K562 (cell line): Measurements from ENCODE around the gene VSIG10L.

ENCODE experiments used
- BMI1 ChIP-seq: fragments of 150-350 bp; IDR thresholded peaks from 2 replicates; pipeline ENCODE4 v1.6.1; 2014; ENCODE audit warnings: low read length
- CBX8 ChIP-seq: fragments of 200-600 bp; sonication (generic); IDR thresholded peaks from 2 replicates; pipeline ENCODE4 v1.6.1; 2012; ENCODE audit warnings: borderline replicate concordance, mixed run types, low read depth, mild to moderate bottlenecking, moderate library complexity, mixed read lengths, low read length, control low read depth, inconsistent platforms; ENCODE audit not compliant: poor library complexity, severe bottlenecking; ENCODE audit errors: extremely low read depth
- ERF ChIP-seq: fragments of 450-650 bp; formaldehyde crosslinking; IDR thresholded peaks from 2 replicates; pipeline ENCODE4 v1.4.0; 2020; ENCODE audit warnings: mild to moderate bottlenecking, mixed read lengths
- GATA2 ChIP-seq: sonication (generic); formaldehyde crosslinking; IDR thresholded peaks from 2 replicates; pipeline ENCODE4 v1.4.0; 2020; ENCODE audit warnings: mild to moderate bottlenecking, missing genetic modification reagents
- JUNB ChIP-seq: fragments of 450-650 bp; formaldehyde crosslinking; conservative IDR thresholded peaks from 2 replicates; pipeline ENCODE4 v1.4.0; 2020; ENCODE audit warnings: mild to moderate bottlenecking
- POLR2A ChIP-seq: fragments of 450-650 bp; conservative IDR thresholded peaks from 2 replicates; pipeline ENCODE4 v1.6.1; 2016
- TOE1 ChIP-seq, 2 experiments: fragments of 450-650 bp in 1 of 2; sonication (generic) in 1 of 2; formaldehyde crosslinking in 1 of 2; IDR thresholded peaks; 2 replicates each; pipeline versions ENCODE4 v1.7.1 to v1.8.0; 2016 to 2022; ENCODE audit warnings: borderline replicate concordance in 2 of 2, mild to moderate bottlenecking in 2 of 2, antibody characterized with exemption in 1 of 2, inconsistent platforms in 1 of 2, low read depth in 1 of 2, missing genetic modification reagents in 1 of 2, moderate library complexity in 1 of 2
- TF ChIP-seq, protein P1 (sequence below), 2 experiments: fragments of 200-800 bp in 1 of 2; sonication (Bioruptor generic) in 1 of 2; sonication (generic) in 1 of 2; formaldehyde crosslinking in 1 of 2; IDR thresholded peaks in 1 of 2; conservative IDR thresholded peaks in 1 of 2; 2 replicates each; pipeline versions ENCODE4 v1.5.0 to v1.6.1; 2016 to 2020; ENCODE audit warnings: missing compliant biosample characterization in 1 of 2, missing genetic modification characterization in 1 of 2, missing genetic modification reagents in 1 of 2
- TF ChIP-seq, protein P2 (sequence below), 3 experiments: IDR thresholded peaks in 2 of 3; conservative IDR thresholded peaks in 1 of 3; 2 replicates each; pipeline ENCODE4 v1.5.1; 2011 to 2012; ENCODE audit warnings: low read length in 3 of 3, mild to moderate bottlenecking in 3 of 3, control low read depth in 2 of 3, improper control_type of control experiment in 1 of 3, inconsistent platforms in 1 of 3, low read depth in 1 of 3, mixed read lengths in 1 of 3, moderate library complexity in 1 of 3; ENCODE audit not compliant: insufficient read depth in 2 of 3
- TF ChIP-seq, protein P3 (sequence below): fragments of 450-650 bp; IDR thresholded peaks from 2 replicates; pipeline ENCODE4 v1.6.1; 2016; ENCODE audit warnings: missing biosample characterization, missing genetic modification characterization

DNA sequence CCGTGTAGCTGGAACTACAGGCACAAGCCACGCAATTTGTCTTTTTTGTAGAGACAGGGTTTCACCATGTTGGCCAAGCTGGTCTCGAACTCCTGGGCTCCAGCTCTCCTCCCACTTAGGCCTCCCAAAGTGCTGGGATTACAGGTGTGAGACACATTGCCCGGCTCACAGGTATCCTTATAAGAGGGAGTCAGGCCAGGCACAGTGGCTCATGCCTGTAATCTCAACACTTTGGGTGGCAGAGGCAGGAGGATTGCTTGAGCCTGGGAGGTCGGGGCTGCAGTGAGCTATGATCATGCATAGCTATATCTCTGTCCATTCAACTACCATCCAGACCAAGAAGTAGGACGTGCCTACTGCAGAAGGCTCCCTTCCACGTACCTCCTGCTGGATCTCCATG is 40.7 kb downstream of the VSIG10L start:
- no peak for TF ChIP-seq ERF (CRISPR knock-in tag)
- TF ChIP-seq BMI1: no peak
- TF ChIP-seq TOE1 (IDR thresholded peaks at IDR 0.05; ENCODE audit: borderline replicate concordance): no peak
- no peak for TF ChIP-seq TOE1 (CRISPR knock-in tag; IDR thresholded peaks at IDR 0.05; ENCODE audit: borderline replicate concordance, low read depth)
- TF ChIP-seq, protein P1, sequence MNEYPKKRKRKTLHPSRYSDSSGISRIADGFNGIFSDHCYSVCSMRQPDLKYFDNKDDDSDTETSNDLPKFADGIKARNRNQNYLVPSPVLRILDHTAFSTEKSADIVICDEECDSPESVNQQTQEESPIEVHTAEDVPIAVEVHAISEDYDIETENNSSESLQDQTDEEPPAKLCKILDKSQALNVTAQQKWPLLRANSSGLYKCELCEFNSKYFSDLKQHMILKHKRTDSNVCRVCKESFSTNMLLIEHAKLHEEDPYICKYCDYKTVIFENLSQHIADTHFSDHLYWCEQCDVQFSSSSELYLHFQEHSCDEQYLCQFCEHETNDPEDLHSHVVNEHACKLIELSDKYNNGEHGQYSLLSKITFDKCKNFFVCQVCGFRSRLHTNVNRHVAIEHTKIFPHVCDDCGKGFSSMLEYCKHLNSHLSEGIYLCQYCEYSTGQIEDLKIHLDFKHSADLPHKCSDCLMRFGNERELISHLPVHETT (CRISPR knock-in tag; conservative IDR thresholded peaks at IDR 0.05 in 1 of 2, IDR thresholded peaks at IDR 0.05 in 1 of 2): no peak
- TF ChIP-seq, protein P2, sequence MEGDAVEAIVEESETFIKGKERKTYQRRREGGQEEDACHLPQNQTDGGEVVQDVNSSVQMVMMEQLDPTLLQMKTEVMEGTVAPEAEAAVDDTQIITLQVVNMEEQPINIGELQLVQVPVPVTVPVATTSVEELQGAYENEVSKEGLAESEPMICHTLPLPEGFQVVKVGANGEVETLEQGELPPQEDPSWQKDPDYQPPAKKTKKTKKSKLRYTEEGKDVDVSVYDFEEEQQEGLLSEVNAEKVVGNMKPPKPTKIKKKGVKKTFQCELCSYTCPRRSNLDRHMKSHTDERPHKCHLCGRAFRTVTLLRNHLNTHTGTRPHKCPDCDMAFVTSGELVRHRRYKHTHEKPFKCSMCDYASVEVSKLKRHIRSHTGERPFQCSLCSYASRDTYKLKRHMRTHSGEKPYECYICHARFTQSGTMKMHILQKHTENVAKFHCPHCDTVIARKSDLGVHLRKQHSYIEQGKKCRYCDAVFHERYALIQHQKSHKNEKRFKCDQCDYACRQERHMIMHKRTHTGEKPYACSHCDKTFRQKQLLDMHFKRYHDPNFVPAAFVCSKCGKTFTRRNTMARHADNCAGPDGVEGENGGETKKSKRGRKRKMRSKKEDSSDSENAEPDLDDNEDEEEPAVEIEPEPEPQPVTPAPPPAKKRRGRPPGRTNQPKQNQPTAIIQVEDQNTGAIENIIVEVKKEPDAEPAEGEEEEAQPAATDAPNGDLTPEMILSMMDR (IDR thresholded peaks at IDR 0.05 in 2 of 3, conservative IDR thresholded peaks at IDR 0.05 in 1 of 3; ENCODE audit: insufficient read depth in 2 of 3, low read depth in 1 of 3, low read length in 3 of 3): no peak
- no peak for TF ChIP-seq CBX8
- TF ChIP-seq GATA2 (CRISPR knock-in tag): no peak
- TF ChIP-seq, protein P3, sequence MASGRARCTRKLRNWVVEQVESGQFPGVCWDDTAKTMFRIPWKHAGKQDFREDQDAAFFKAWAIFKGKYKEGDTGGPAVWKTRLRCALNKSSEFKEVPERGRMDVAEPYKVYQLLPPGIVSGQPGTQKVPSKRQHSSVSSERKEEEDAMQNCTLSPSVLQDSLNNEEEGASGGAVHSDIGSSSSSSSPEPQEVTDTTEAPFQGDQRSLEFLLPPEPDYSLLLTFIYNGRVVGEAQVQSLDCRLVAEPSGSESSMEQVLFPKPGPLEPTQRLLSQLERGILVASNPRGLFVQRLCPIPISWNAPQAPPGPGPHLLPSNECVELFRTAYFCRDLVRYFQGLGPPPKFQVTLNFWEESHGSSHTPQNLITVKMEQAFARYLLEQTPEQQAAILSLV (tag): no peak
- TF ChIP-seq JUNB: no peak
- TF ChIP-seq POLR2A: no peak
